ENCODE data around the gene ADCY4.

DNA sequence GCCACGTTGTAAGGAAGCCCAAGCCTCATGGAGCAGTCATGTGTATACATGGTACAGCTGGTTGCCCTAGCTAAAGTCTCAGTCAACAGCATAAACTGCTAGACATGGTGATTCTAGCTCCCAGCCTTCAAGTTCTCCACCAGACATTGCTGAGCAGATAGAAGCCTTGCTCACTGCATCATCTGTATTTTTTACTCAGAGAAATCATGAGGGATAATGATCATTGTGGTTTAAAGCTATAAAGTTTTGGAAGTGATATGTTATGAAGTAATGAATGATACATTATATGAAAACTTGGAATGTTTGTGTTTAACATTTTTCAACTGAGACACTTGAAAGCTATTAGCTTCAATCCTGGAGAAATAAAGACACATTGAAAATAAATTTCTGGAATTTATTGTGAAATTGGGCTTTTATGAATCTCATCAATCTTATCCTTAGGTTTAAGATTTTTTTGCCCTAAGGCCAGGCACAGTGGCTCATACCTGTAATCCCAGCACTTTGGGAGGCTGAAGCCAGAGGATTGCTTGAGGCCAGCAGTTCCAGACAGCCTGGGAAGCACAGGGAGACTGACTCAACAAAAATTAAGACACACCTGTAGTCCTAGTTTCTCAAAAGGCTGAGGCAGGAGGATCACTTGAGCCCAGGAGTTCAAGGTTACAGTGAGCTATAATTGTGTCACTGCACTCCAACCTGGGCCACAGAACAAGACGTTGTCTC, 27.5 kb upstream of the ADCY4 start:
- TF ChIP-seq, protein P1, sequence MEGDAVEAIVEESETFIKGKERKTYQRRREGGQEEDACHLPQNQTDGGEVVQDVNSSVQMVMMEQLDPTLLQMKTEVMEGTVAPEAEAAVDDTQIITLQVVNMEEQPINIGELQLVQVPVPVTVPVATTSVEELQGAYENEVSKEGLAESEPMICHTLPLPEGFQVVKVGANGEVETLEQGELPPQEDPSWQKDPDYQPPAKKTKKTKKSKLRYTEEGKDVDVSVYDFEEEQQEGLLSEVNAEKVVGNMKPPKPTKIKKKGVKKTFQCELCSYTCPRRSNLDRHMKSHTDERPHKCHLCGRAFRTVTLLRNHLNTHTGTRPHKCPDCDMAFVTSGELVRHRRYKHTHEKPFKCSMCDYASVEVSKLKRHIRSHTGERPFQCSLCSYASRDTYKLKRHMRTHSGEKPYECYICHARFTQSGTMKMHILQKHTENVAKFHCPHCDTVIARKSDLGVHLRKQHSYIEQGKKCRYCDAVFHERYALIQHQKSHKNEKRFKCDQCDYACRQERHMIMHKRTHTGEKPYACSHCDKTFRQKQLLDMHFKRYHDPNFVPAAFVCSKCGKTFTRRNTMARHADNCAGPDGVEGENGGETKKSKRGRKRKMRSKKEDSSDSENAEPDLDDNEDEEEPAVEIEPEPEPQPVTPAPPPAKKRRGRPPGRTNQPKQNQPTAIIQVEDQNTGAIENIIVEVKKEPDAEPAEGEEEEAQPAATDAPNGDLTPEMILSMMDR (conservative IDR thresholded peaks at IDR 0.05; ENCODE audit: low read length): no peak
- TF ChIP-seq EZH2phosphoT487 (IDR thresholded peaks at IDR 0.05; ENCODE audit: borderline replicate concordance, low read depth, low read length): no peak
